Measurements from ENCODE around the gene DHX35. TPM values are rescaled to one million over a fixed set of nuclear protein-coding genes. Genes with fewer than 3 reads are reported as not detected.

The DHX35 gene
- total RNA-seq, 1 experiment from 2014 or later, result 29.5 TPM

DNA sequence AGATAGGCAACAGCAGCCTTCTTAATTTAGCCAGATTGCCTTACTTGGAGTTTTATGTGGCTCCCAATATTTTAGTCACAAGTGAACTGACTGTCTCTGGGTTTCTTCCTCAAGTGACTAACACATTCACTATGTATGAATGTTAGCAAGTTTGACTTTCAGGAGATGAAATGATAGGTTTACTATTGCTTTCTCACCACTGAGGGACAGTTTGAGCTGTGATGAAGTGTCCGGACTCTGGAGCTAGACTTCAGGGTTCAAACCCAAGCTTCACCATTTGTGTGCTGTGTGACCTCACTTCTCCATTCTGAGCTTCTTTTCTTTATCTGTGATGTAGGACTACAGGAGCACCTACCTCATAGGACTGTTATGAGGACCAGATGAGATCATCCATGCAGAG lies 8.2 kb downstream of the DHX35 start:
- Mint-ChIP-seq H3K9me3 (ENCODE audit: unreplicated experiment) (no peaks in the 10 kb centered on the region), H3K27ac (ENCODE audit: unreplicated experiment) (no peak overlapping the region), H3K4me1 (ENCODE audit: low read depth, unreplicated experiment) (no peaks in the 10 kb centered on the region), H3K36me3 (ENCODE audit: insufficient read depth, unreplicated experiment) (peaks cover 13% of the 10 kb centered on the region), H3K4me3 (ENCODE audit: unreplicated experiment) (no peak overlapping the region), H3K27me3 (ENCODE audit: insufficient read depth, unreplicated experiment) (no peaks in the 10 kb centered on the region)
- POLR2A ChIA-PET, result no interaction called here
- CTCF ChIA-PET, result interaction anchor here (0.8 kb wide), 1 partner anchor 44 kb away, joined by 4 read pairs; the partner anchor contains the start of gene FAM83D
- Histone ChIP-seq H3K4me1 (peaks cover 11% of the 10 kb centered on the region), H3K27me3 (replicated peaks; ENCODE audit: control insufficient read depth, insufficient read depth, low read length) (no peaks in the 10 kb centered on the region), H3K36me3 (ENCODE audit: control insufficient read depth, insufficient read depth, low read length) (peaks cover 2% of the 10 kb centered on the region), H3K9me3 (no peaks in the 10 kb centered on the region), H3K4me3 (ENCODE audit: low read depth, low read length) (no peak overlapping the region)
- intact Hi-C loops (cut with micrococcal nuclease; ENCODE audit: unreplicated experiment), result no loop called here
- no TSS peak for BruUV-seq (replicated peaks)
- DNase-seq, result no peak
- TF ChIP-seq, protein P1, sequence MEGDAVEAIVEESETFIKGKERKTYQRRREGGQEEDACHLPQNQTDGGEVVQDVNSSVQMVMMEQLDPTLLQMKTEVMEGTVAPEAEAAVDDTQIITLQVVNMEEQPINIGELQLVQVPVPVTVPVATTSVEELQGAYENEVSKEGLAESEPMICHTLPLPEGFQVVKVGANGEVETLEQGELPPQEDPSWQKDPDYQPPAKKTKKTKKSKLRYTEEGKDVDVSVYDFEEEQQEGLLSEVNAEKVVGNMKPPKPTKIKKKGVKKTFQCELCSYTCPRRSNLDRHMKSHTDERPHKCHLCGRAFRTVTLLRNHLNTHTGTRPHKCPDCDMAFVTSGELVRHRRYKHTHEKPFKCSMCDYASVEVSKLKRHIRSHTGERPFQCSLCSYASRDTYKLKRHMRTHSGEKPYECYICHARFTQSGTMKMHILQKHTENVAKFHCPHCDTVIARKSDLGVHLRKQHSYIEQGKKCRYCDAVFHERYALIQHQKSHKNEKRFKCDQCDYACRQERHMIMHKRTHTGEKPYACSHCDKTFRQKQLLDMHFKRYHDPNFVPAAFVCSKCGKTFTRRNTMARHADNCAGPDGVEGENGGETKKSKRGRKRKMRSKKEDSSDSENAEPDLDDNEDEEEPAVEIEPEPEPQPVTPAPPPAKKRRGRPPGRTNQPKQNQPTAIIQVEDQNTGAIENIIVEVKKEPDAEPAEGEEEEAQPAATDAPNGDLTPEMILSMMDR (IDR thresholded peaks at IDR 0.05; ENCODE audit: insufficient read depth in 1 of 2, low read depth in 1 of 2, low read length in 1 of 2, severe bottlenecking in 1 of 2, unreplicated experiment in 1 of 2), result no peak

DNA sequence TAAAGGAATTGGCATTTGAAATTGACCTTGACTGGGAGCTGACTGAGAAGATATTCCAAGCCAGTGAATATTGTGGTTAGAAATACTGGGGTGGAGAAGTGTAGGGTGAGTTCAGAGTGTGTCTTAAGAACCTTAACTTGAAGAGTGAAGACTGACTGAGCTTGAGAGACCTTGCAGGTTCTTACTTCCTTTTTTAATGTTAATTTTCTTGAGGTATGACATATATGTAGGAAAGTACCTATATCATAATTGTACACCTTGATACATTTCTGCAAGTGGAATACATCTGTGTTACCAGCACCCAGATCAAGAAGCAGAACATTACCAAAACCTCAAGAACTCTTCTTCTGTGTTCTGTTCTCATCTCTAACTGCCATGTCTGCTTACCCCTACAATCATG lies 11.0 kb downstream of the DHX35 start:
- no peaks in the 10 kb centered on the region for H3K27me3 ChIP-seq (replicated peaks; ENCODE audit: control insufficient read depth, insufficient read depth, low read length)
- POLR2A ChIA-PET, result no interaction called here
- Mint-ChIP-seq H3K36me3 (ENCODE audit: insufficient read depth, unreplicated experiment) (peaks cover 13% of the 10 kb centered on the region), H3K4me3 (ENCODE audit: unreplicated experiment) (no peak overlapping the region), H3K9me3 (ENCODE audit: unreplicated experiment) (no peaks in the 10 kb centered on the region), H3K27me3 (ENCODE audit: insufficient read depth, unreplicated experiment) (no peaks in the 10 kb centered on the region), H3K27ac (ENCODE audit: unreplicated experiment) (no peak overlapping the region), H3K4me1 (ENCODE audit: low read depth, unreplicated experiment) (no peaks in the 10 kb centered on the region)
- TF ChIP-seq, protein P1 (IDR thresholded peaks at IDR 0.05; ENCODE audit: insufficient read depth in 1 of 2, low read depth in 1 of 2, low read length in 1 of 2, severe bottlenecking in 1 of 2, unreplicated experiment in 1 of 2), result no peak
- intact Hi-C loops (cut with micrococcal nuclease; ENCODE audit: unreplicated experiment), result no loop called here
- peaks cover 11% of the 10 kb centered on the region for H3K4me1 ChIP-seq
- no peak overlapping the region for H3K4me3 ChIP-seq (ENCODE audit: low read depth, low read length)
- H3K9me3 ChIP-seq, result no peaks in the 10 kb centered on the region
- H3K36me3 ChIP-seq (ENCODE audit: control insufficient read depth, insufficient read depth, low read length), result peaks cover 2% of the 10 kb centered on the region
- BruUV-seq (replicated peaks), result no TSS peak
- CTCF ChIA-PET, result no interaction called here
- no peak for DNase-seq

DNA sequence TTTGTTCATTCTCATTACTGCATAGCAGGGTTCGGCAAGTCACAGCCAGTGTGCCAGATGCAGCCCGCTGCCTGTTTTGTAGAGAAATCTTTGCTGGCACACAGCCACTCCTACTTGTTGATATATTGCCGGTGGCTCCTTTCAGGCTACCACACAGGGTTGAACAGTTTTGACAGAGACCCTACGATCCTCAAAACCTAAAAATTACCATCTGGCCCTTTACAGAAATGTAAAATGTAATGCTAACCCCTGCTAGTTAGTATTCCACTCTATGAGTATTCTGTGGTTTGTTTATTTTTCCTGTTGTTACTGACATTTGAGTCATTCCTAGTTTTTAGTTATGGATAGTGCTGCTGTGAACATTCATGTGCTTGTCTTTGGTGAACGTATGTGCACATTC lies 11.5 kb downstream of the DHX35 start:
- DNase-seq, result no peak

More for the DNA sequence above, 11.5 kb downstream of the DHX35 start:
- no peaks in the 10 kb centered on the region for H3K9me3 Mint-ChIP-seq (ENCODE audit: unreplicated experiment)
- no peaks in the 10 kb centered on the region for H3K9me3 ChIP-seq
- H3K4me3 ChIP-seq (ENCODE audit: low read depth, low read length), result no peak overlapping the region
- H3K36me3 ChIP-seq (ENCODE audit: control insufficient read depth, insufficient read depth, low read length), result peaks cover 2% of the 10 kb centered on the region
- no peaks in the 10 kb centered on the region for H3K27me3 Mint-ChIP-seq (ENCODE audit: insufficient read depth, unreplicated experiment)
- TF ChIP-seq, protein P1 (IDR thresholded peaks at IDR 0.05; ENCODE audit: insufficient read depth in 1 of 2, low read depth in 1 of 2, low read length in 1 of 2, severe bottlenecking in 1 of 2, unreplicated experiment in 1 of 2), result no peak
- no TSS peak for BruUV-seq (replicated peaks)
- no peaks in the 10 kb centered on the region for H3K4me1 Mint-ChIP-seq (ENCODE audit: low read depth, unreplicated experiment)
- no peaks in the 10 kb centered on the region for H3K27me3 ChIP-seq (replicated peaks; ENCODE audit: control insufficient read depth, insufficient read depth, low read length)
- peaks cover 11% of the 10 kb centered on the region for H3K4me1 ChIP-seq
- CTCF ChIA-PET, result no interaction called here
- POLR2A ChIA-PET, result interaction anchor here (0.5 kb wide), 1 partner anchor 11 kb away, joined by 4 read pairs; the partner anchor contains the start of gene DHX35
- no peak overlapping the region for H3K4me3 Mint-ChIP-seq (ENCODE audit: unreplicated experiment)
- peaks cover 13% of the 10 kb centered on the region for H3K36me3 Mint-ChIP-seq (ENCODE audit: insufficient read depth, unreplicated experiment)
- intact Hi-C loops (cut with micrococcal nuclease; ENCODE audit: unreplicated experiment), result no loop called here
- H3K27ac Mint-ChIP-seq (ENCODE audit: unreplicated experiment), result no peak overlapping the region

All from Caco-2 (cell line).